Gastrocnemius medialis (tissue), 4 donors: ENCODE measurements around the gene TRAPPC11. TPM values are rescaled to one million over a fixed set of nuclear protein-coding genes. Genes with fewer than 3 reads are reported as not detected.

Source experiments
- ATAC-seq, 2 donors: fragments of 150-250 bp; one replicate each; pipeline ENCODE4 v1.9.1; 2016
- DNase-seq, 2 donors: peaks; one replicate each; pipeline ENCODE4 v3.0.0-alpha.2; 2019
- H3K27ac ChIP-seq, 4 donors: fragments of 200-600 bp; sonication (generic); 1 replicate in 1 of 4; 2 replicates in 3 of 4; pipeline ENCODE4 v1.5.1; 2016 to 2018; ENCODE audit warnings: mild to moderate bottlenecking in 2 of 4, moderate library complexity in 1 of 4
- H3K27me3 ChIP-seq, 3 donors: fragments of 200-600 bp; sonication (generic) in 2 of 3; 1 replicate in 1 of 3; 2 replicates in 2 of 3; pipeline versions ENCODE4 v1.5.1 to v1.6.0; 2016 to 2019; ENCODE audit warnings: mild to moderate bottlenecking in 1 of 3, moderate library complexity in 1 of 3
- H3K36me3 ChIP-seq, 2 donors: fragments of 200-600 bp; sonication (generic) in 1 of 2; one replicate each; pipeline ENCODE4 v1.5.1; 2017 to 2018
- H3K4me1 ChIP-seq, 2 donors: fragments of 200-600 bp; sonication (generic) in 1 of 2; one replicate each; pipeline ENCODE4 v1.5.1; 2016 to 2017; ENCODE audit warnings: mild to moderate bottlenecking in 2 of 2
- H3K4me3 ChIP-seq, 4 donors: fragments of 200-600 bp; sonication (generic) in 3 of 4; 1 replicate in 1 of 4; 2 replicates in 3 of 4; pipeline ENCODE4 v1.5.1; 2016 to 2019; ENCODE audit warnings: mild to moderate bottlenecking in 2 of 4
- H3K9me3 ChIP-seq, 3 donors: fragments of 200-600 bp; sonication (generic) in 2 of 3; 1 replicate in 1 of 3; 2 replicates in 2 of 3; pipeline ENCODE4 v1.5.1; 2016 to 2019
- POLR2A ChIP-seq, 2 donors: fragments of 450-650 bp; IDR thresholded peaks; one replicate each; pipeline ENCODE4 v1.6.1; 2017; ENCODE audit warnings: antibody characterized with exemption in 2 of 2, mild to moderate bottlenecking in 2 of 2, moderate library complexity in 2 of 2
- in situ Hi-C, 4 donors: fragments of 200-750 bp; cut with MboI; loops; one replicate each; pipeline versions ENCODE4 v1.15.0 to v1.8.0; 2017; ENCODE audit warnings: low sequenced_read_pairs in 4 of 4
- intact Hi-C: fragments of 100-400 bp; cut with DNase I; formaldehyde crosslinking; loops from one replicate; pipeline ENCODE4 v1.15.1; 2023; ENCODE audit warnings: low total_unique reads
- total RNA-seq, 4 donors: library from RNA; depleted of rRNA; stranded (reverse); fragments of >200 nt; gene quantifications; one replicate each; pipeline versions ENCODE4 v1.1.0 to v1.2.3, GENCODE V29; 2016
- TF ChIP-seq, protein P1 (sequence below), 5 experiments: fragments of 450-650 bp in 3 of 5; fragments of 200-600 bp in 2 of 5; sonication (generic) in 2 of 5; IDR thresholded peaks in 4 of 5; conservative IDR thresholded peaks in 1 of 5; 1 replicate in 4 of 5; 2 replicates in 1 of 5; pipeline ENCODE4 v1.5.1; 2016 to 2019; ENCODE audit warnings: antibody characterized with exemption in 5 of 5, mild to moderate bottlenecking in 3 of 5, moderate library complexity in 3 of 5

TRAPPC11 gene
- total RNA-seq, 4 donors from 2014 or later, result 19.3 to 31.7 (median 20.8) TPM

DNA sequence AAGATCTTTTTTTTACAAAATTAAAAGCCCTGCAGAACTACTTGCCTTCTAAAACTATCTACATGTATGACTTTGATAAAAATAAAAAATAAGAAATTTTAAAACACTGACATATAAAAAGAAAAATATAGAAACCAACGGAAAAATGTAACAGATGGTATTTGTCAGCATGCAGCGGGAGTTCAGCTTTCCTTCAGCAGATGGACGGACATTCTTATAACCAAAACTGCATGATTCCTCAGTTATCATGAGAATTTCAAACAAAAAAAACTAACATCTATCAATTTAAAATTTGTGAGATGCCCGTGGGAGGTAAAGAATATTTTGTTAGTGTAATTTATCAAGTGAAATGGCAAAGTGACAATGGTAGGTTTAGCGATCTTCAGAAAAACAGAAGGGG, 23.4 kb upstream of the TRAPPC11 start:
- Histone ChIP-seq H3K36me3 (no peaks in the 10 kb centered on the region), H3K27ac (no peak overlapping the region), H3K4me3 (no peak overlapping the region), H3K9me3 (no peaks in the 10 kb centered on the region), H3K4me1 (peaks cover 0 to 4% of the 10 kb centered on the region in 2 donors), H3K27me3 (no peaks in the 10 kb centered on the region)
- in situ Hi-C loops, result no loop called here
- intact Hi-C loops, result no loop called here
- no peak for ATAC-seq
- no peak for DNase-seq
- TF ChIP-seq POLR2A (IDR thresholded peaks at IDR 0.05), result no peak
- TF ChIP-seq, protein P1, sequence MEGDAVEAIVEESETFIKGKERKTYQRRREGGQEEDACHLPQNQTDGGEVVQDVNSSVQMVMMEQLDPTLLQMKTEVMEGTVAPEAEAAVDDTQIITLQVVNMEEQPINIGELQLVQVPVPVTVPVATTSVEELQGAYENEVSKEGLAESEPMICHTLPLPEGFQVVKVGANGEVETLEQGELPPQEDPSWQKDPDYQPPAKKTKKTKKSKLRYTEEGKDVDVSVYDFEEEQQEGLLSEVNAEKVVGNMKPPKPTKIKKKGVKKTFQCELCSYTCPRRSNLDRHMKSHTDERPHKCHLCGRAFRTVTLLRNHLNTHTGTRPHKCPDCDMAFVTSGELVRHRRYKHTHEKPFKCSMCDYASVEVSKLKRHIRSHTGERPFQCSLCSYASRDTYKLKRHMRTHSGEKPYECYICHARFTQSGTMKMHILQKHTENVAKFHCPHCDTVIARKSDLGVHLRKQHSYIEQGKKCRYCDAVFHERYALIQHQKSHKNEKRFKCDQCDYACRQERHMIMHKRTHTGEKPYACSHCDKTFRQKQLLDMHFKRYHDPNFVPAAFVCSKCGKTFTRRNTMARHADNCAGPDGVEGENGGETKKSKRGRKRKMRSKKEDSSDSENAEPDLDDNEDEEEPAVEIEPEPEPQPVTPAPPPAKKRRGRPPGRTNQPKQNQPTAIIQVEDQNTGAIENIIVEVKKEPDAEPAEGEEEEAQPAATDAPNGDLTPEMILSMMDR (IDR thresholded peaks at IDR 0.05 in 4 of 5, conservative IDR thresholded peaks at IDR 0.05 in 1 of 5), result no peak

DNA sequence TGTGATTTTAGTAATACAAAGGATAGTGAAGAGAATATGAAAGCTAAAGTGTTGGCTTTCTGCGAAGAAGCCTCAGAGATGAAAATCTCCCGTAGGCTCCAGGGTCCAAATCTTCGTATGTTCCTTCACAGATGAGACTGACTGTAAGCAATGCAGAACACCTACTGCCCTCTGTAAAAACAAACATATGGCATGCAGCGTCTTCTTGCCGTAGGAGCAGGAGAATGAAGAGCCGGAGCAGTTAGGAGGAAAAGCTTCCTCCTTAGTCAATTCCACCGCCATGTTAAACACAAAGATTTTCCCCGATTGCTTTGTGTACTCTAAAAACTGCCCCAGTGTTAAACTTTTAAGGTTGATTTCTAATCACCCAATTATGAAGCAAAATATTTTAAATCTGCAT, 22.6 kb upstream of the TRAPPC11 start:
- Histone ChIP-seq H3K9me3 (no peaks in the 10 kb centered on the region), H3K27ac (no peak overlapping the region), H3K4me1 (peaks cover 0 to 2% of the 10 kb centered on the region in 2 donors), H3K27me3 (no peaks in the 10 kb centered on the region), H3K36me3 (no peaks in the 10 kb centered on the region), H3K4me3 (no peak overlapping the region)
- no peak for ATAC-seq
- intact Hi-C loops (no loop called here), in situ Hi-C loops (no loop called here)
- no peak for DNase-seq
- TF ChIP-seq, protein P1 (IDR thresholded peaks at IDR 0.05 in 4 of 5, conservative IDR thresholded peaks at IDR 0.05 in 1 of 5), result no peak
- no peak for TF ChIP-seq POLR2A (IDR thresholded peaks at IDR 0.05)

DNA sequence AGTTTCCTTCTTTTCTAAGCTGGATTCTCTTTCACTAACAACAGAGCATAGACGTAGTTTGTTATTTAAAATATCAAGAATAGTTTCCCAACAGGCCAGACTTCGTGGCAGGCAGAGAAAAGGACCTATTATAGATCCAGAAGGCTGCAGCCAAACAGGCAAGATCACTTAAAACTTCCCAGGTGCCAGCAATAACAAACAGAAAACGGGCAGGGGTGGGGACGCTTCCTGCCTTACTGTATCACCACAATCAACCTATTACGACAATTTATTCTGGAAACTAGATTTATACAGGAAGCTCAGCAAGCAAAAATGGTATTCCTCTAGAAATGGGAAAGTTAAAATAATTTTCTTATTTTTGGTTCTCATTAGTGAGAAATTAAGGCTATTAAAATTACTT, 22.2 kb upstream of the TRAPPC11 start:
- H3K36me3 ChIP-seq, result no peaks in the 10 kb centered on the region
- in situ Hi-C loops (no loop called here), intact Hi-C loops (no loop called here)
- DNase-seq, result no peak
- no peak overlapping the region for H3K27ac ChIP-seq
- no peak overlapping the region for H3K4me3 ChIP-seq
- no peak for TF ChIP-seq POLR2A (IDR thresholded peaks at IDR 0.05)
- TF ChIP-seq, protein P1 (IDR thresholded peaks at IDR 0.05 in 4 of 5, conservative IDR thresholded peaks at IDR 0.05 in 1 of 5), result no peak
- no peaks in the 10 kb centered on the region for H3K27me3 ChIP-seq
- no peaks in the 10 kb centered on the region for H3K4me1 ChIP-seq
- ATAC-seq, result no peak
- H3K9me3 ChIP-seq, result no peaks in the 10 kb centered on the region

DNA sequence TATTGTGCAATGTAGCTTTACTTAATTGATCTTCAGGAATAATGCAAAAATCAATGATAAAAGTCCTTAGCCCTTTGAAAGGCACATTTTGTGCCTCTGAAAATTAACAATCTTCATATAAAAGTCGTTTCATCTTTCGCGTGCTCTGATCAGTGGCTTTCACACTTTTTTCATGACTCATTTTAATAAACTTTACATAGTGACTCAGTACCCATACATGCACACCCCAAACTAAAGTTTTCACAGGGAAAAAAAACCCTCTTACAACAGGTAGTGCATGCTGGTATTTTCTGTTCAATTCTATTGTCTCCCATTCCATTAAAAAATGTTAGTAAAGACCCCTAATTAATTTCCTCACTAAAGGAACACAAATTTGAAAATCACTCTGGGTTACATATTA, 21.6 kb upstream of the TRAPPC11 start:
- in situ Hi-C loops, result no loop called here
- no peaks in the 10 kb centered on the region for H3K27me3 ChIP-seq
- TF ChIP-seq POLR2A (IDR thresholded peaks at IDR 0.05), result no peak
- TF ChIP-seq, protein P1 (IDR thresholded peaks at IDR 0.05 in 4 of 5, conservative IDR thresholded peaks at IDR 0.05 in 1 of 5), result no peak
- ATAC-seq (no peak), DNase-seq (no peak)
- no peaks in the 10 kb centered on the region for H3K9me3 ChIP-seq
- no peak overlapping the region for H3K27ac ChIP-seq
- intact Hi-C loops, result no loop called here
- H3K36me3 ChIP-seq, result no peaks in the 10 kb centered on the region
- H3K4me3 ChIP-seq, result no peak overlapping the region
- H3K4me1 ChIP-seq, result no peaks in the 10 kb centered on the region

DNA sequence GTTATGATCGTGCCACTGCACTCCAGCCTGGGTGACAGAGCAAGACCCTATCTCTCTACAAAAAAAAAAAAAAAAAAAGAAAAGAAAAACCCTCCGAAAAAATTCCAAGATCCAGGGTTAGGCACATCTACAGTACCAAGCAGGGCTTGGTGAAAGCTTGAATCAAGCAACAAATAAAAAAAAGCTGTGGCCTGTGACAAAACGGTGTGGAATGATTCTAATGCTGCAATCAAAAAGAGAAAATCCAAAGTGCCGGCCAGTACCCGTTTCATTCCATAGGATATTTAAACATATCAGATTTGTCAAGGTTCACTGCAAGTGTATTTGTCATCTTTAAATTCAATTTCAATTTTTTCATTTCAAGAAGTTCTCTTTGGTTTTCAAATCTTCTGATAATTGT, 20.7 kb upstream of the TRAPPC11 start:
- in situ Hi-C loops (no loop called here), intact Hi-C loops (no loop called here)
- H3K4me3 ChIP-seq, result no peak overlapping the region

More for the DNA sequence above, 20.7 kb upstream of the TRAPPC11 start:
- no peak for ATAC-seq
- Histone ChIP-seq H3K36me3 (peaks cover 0 to under 1% of the 10 kb centered on the region in 2 donors), H3K4me1 (no peaks in the 10 kb centered on the region), H3K27me3 (no peaks in the 10 kb centered on the region), H3K9me3 (no peaks in the 10 kb centered on the region), H3K27ac (no peak overlapping the region)
- no peak for DNase-seq
- TF ChIP-seq, protein P1 (IDR thresholded peaks at IDR 0.05 in 4 of 5, conservative IDR thresholded peaks at IDR 0.05 in 1 of 5), result no peak
- TF ChIP-seq POLR2A (IDR thresholded peaks at IDR 0.05), result no peak
